Keratinocyte (primary cell): ENCODE data around the gene XYLT2. TPM values are rescaled to one million over a fixed set of nuclear protein-coding genes. Genes with fewer than 3 reads are reported as not detected.

Source experiments
- DNase-seq: peaks from one replicate; pipeline ENCODE4 v3.0.0-alpha.2; 2011; ENCODE audit warnings: low read depth, missing footprints, low spot score
- FAIRE-seq: peaks from 2 replicates; lab custom pipeline; 2011; peaks lifted over from hg19 to GRCh38; lab: Jason Lieb, UNC
- H2AFZ ChIP-seq: 2 replicates; pipeline ENCODE4 v1.6.0; 2012; ENCODE audit warnings: low read length, control low read depth, inconsistent platforms; ENCODE audit not compliant: control insufficient read depth
- H3K27ac ChIP-seq: 2 replicates; pipeline ENCODE4 v1.5.1; 2011; ENCODE audit warnings: low read length; ENCODE audit not compliant: control insufficient read depth, insufficient read depth
- H3K27me3 ChIP-seq: 3 replicates; pipeline ENCODE4 v1.6.0; 2011; ENCODE audit warnings: low read length; ENCODE audit not compliant: control insufficient read depth, insufficient read depth; ENCODE audit errors: extremely low read depth
- H3K36me3 ChIP-seq, 2 experiments: 2 replicates in 1 of 2; 3 replicates in 1 of 2; pipeline ENCODE4 v1.5.1; 2011; ENCODE audit warnings: low read length in 2 of 2, mild to moderate bottlenecking in 1 of 2; ENCODE audit not compliant: control insufficient read depth in 2 of 2, insufficient read depth in 2 of 2; ENCODE audit errors: extremely low read depth in 1 of 2
- H3K4me1 ChIP-seq: 3 replicates; pipeline ENCODE4 v1.5.1; 2011; ENCODE audit warnings: low read length; ENCODE audit not compliant: control insufficient read depth, insufficient read depth; ENCODE audit errors: extremely low read depth
- H3K4me2 ChIP-seq: 3 replicates; pipeline ENCODE4 v1.6.0; 2011; ENCODE audit warnings: low read depth, low read length; ENCODE audit not compliant: control insufficient read depth, insufficient read depth; ENCODE audit errors: extremely low read depth
- H3K4me3 ChIP-seq, 3 experiments: fragments of 200-600 bp in 1 of 3; sonication (generic) in 1 of 3; 2 replicates in 2 of 3; 3 replicates in 1 of 3; pipeline ENCODE4 v1.5.1; 2011 to 2016; ENCODE audit warnings: low read length in 3 of 3, mild to moderate bottlenecking in 3 of 3, control low read depth in 2 of 3, inconsistent platforms in 1 of 3, low read depth in 1 of 3, mixed read lengths in 1 of 3, mixed run types in 1 of 3, moderate library complexity in 1 of 3; ENCODE audit not compliant: control insufficient read depth in 2 of 3, insufficient read depth in 2 of 3; ENCODE audit errors: extremely low read depth in 1 of 3
- H3K79me2 ChIP-seq: 2 replicates; pipeline ENCODE4 v1.6.0; 2012; ENCODE audit warnings: low read length; ENCODE audit not compliant: control insufficient read depth, insufficient read depth
- H3K9ac ChIP-seq: 3 replicates; pipeline ENCODE4 v1.6.0; 2011; ENCODE audit warnings: low read length; ENCODE audit not compliant: control insufficient read depth, insufficient read depth; ENCODE audit errors: extremely low read depth
- H3K9me1 ChIP-seq: 3 replicates; pipeline ENCODE4 v1.6.0; 2011; ENCODE audit warnings: low read length; ENCODE audit not compliant: control insufficient read depth, insufficient read depth; ENCODE audit errors: extremely low read depth
- H3K9me3 ChIP-seq: 2 replicates; pipeline ENCODE4 v1.5.1; 2012; ENCODE audit warnings: low read depth, low read length; ENCODE audit not compliant: control insufficient read depth
- H4K20me1 ChIP-seq: 3 replicates; pipeline ENCODE4 v1.6.0; 2011; ENCODE audit warnings: low read length; ENCODE audit not compliant: control insufficient read depth, insufficient read depth; ENCODE audit errors: extremely low read depth
- EZH2 ChIP-seq: IDR thresholded peaks from one replicate; pipeline ENCODE4 v1.6.1; 2012; ENCODE audit warnings: inconsistent platforms, mild to moderate bottlenecking, low read length, moderate library complexity
- dilution Hi-C: fragments of 300-500 bp; cut with MboI; formaldehyde crosslinking; loops from one replicate; pipeline ENCODE4 v1.7.0; 2020; ENCODE audit warnings: low sequenced_read_pairs; ENCODE audit not compliant: extremely low pct_ligation_motif_present
- polyA plus RNA-seq, 5 experiments: library from polyadenylated mRNA; depleted of rRNA in 3 of 5; stranded (reverse) in 3 of 5; stranded (forward) in 1 of 5; unstranded in 1 of 5; fragments of >200 nt; gene quantifications; 1 replicate in 1 of 5; 2 replicates in 3 of 5; 3 replicates in 1 of 5; pipeline versions ENCODE4 v1.2.1 to v1.2.3, GENCODE V29; 2011 to 2012; ENCODE audit warnings: missing spikeins in 2 of 5, low read depth in 1 of 5, low replicate concordance in 1 of 5
- TF ChIP-seq, protein P1 (sequence below), 3 experiments: IDR thresholded peaks in 1 of 3; conservative IDR thresholded peaks in 1 of 3; optimal IDR thresholded peaks in 1 of 3; 2 replicates in 2 of 3; 3 replicates in 1 of 3; pipeline versions ENCODE3 to v1.5.1; 2011; ENCODE audit warnings: low read length in 3 of 3, mild to moderate bottlenecking in 3 of 3, moderate library complexity in 2 of 3, control low read depth in 1 of 3, inconsistent platforms in 1 of 3; ENCODE audit not compliant: insufficient read depth in 2 of 3; ENCODE audit errors: extremely low read depth in 1 of 3

XYLT2 gene
- polyA plus RNA-seq, 1 donor (not counting 4 experiments of a cell fraction or from before 2014, with no cell fraction given): 15.3 TPM

- H3K36me3 ChIP-seq: peaks cover 28 to 42% of the 10 kb centered on the region in 2 experiments
Observed at GRCh38 chr17:50358177-50358576, 12.3 kb downstream of the XYLT2 start.

DNA sequence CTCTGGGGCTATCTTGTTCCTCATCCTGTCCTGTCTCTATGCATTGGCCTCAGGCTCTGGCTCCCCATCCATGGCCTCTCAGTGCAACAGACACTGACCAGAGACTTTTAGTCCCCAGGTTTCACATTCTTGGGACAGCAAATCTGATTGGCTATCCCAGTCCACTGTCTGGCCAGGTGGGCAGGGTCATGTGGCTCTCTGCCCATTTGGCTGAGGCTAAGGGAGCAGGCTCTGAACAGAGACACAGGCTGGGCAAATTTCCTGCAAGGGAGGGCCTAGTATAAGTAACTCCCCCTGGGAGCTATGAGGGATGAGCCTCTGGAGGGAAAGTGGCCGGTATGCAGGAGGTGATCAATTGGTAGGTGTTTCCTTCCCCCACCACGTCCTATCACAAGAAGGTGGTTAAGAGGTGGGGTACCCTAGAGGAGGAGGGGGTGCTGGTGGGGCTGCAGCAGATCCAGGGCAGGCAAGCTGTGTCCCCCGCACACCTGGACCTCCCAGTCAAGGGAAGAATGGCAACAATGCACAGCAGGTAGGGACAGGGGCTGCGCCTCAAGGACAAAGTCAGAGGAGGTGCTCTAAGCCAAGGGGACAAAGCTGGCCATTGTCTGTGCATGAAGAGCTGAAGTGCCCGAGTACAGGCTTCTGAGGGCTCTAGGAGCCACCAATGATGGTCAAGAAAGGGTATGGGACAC lies 13.2 kb downstream of the XYLT2 start:
- Histone ChIP-seq H3K4me1 (peaks cover 5% of the 10 kb centered on the region), H3K4me2 (no peak overlapping the region), H3K27ac (no peak overlapping the region), H3K9ac (no peak overlapping the region), H3K9me3 (no peaks in the 10 kb centered on the region), H2AFZ (no peak overlapping the region), H3K79me2 (no peaks in the 10 kb centered on the region), H3K9me1 (no peaks in the 10 kb centered on the region), H3K36me3 (peaks cover 28 to 42% of the 10 kb centered on the region in 2 experiments), H3K4me3 (no peak overlapping the region), H4K20me1 (no peaks in the 10 kb centered on the region), H3K27me3 (no peaks in the 10 kb centered on the region)
- no peak for DNase-seq
- no peak for FAIRE-seq
- no peak for TF ChIP-seq EZH2
- TF ChIP-seq, protein P1, sequence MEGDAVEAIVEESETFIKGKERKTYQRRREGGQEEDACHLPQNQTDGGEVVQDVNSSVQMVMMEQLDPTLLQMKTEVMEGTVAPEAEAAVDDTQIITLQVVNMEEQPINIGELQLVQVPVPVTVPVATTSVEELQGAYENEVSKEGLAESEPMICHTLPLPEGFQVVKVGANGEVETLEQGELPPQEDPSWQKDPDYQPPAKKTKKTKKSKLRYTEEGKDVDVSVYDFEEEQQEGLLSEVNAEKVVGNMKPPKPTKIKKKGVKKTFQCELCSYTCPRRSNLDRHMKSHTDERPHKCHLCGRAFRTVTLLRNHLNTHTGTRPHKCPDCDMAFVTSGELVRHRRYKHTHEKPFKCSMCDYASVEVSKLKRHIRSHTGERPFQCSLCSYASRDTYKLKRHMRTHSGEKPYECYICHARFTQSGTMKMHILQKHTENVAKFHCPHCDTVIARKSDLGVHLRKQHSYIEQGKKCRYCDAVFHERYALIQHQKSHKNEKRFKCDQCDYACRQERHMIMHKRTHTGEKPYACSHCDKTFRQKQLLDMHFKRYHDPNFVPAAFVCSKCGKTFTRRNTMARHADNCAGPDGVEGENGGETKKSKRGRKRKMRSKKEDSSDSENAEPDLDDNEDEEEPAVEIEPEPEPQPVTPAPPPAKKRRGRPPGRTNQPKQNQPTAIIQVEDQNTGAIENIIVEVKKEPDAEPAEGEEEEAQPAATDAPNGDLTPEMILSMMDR (optimal IDR thresholded peaks at IDR 0.05 in 1 of 3, IDR thresholded peaks at IDR 0.05 in 1 of 3, conservative IDR thresholded peaks at IDR 0.05 in 1 of 3; ENCODE audit: extremely low read depth in 1 of 3, insufficient read depth in 2 of 3, low read length in 3 of 3): no peak
- dilution Hi-C loops: no loop called here

More at GRCh38 chr17:50358177-50358576, 12.3 kb downstream of the XYLT2 start:
- Histone ChIP-seq H3K4me3 (no peak overlapping the region), H3K4me1 (peaks cover 5% of the 10 kb centered on the region), H3K27me3 (no peaks in the 10 kb centered on the region), H3K79me2 (no peaks in the 10 kb centered on the region), H2AFZ (no peak overlapping the region), H3K9me3 (no peaks in the 10 kb centered on the region), H3K27ac (no peak overlapping the region), H3K9me1 (no peaks in the 10 kb centered on the region), H3K9ac (no peak overlapping the region), H3K4me2 (no peak overlapping the region), H4K20me1 (no peaks in the 10 kb centered on the region)
- FAIRE-seq (no peak), DNase-seq (no peak)
- dilution Hi-C loops: no loop called here
- TF ChIP-seq EZH2: no peak
- TF ChIP-seq, protein P1 (optimal IDR thresholded peaks at IDR 0.05 in 1 of 3, IDR thresholded peaks at IDR 0.05 in 1 of 3, conservative IDR thresholded peaks at IDR 0.05 in 1 of 3; ENCODE audit: extremely low read depth in 1 of 3, insufficient read depth in 2 of 3, low read length in 3 of 3): no peak
